Loucy (cell line): ENCODE results near the gene RBP2.

Experiments used
- H2AFZ ChIP-seq: fragments of 200-600 bp; sonication (generic); 2 replicates; pipeline ENCODE4 v1.6.0; 2016; ENCODE audit warnings: antibody characterized with exemption, mild to moderate bottlenecking, low read length, moderate library complexity
- H3F3A ChIP-seq: fragments of 200-600 bp; 2 replicates; pipeline ENCODE4 v1.6.0; 2016; ENCODE audit warnings: antibody characterized with exemption, low read depth, mild to moderate bottlenecking
- H3K27me3 ChIP-seq: fragments of 200-600 bp; sonication (generic); 2 replicates; pipeline ENCODE4 v1.6.1; 2014; ENCODE audit warnings: low read length, mild to moderate bottlenecking; ENCODE audit not compliant: insufficient read depth, poor library complexity, severe bottlenecking
- H3K36me3 ChIP-seq: fragments of 200-600 bp; sonication (generic); 2 replicates; pipeline ENCODE4 v1.6.1; 2016; ENCODE audit warnings: low read length; ENCODE audit not compliant: insufficient read depth
- H3K4me1 ChIP-seq: fragments of 200-600 bp; sonication (generic); 2 replicates; pipeline ENCODE4 v1.5.1; 2014; ENCODE audit warnings: low read length, mild to moderate bottlenecking; ENCODE audit not compliant: insufficient read depth, poor library complexity, severe bottlenecking
- H3K4me2 ChIP-seq: fragments of 200-600 bp; sonication (generic); 2 replicates; pipeline ENCODE4 v1.6.0; 2014; ENCODE audit warnings: antibody characterized with exemption, low read length, low read depth, mild to moderate bottlenecking; ENCODE audit not compliant: poor library complexity, severe bottlenecking
- H3K4me3 ChIP-seq: fragments of 200-600 bp; sonication (generic); 2 replicates; pipeline ENCODE4 v1.5.1; 2014; ENCODE audit warnings: low read length, mild to moderate bottlenecking, mixed read lengths; ENCODE audit not compliant: poor library complexity, severe bottlenecking
- H3K79me2 ChIP-seq: fragments of 200-600 bp; sonication (generic); 2 replicates; pipeline ENCODE4 v1.6.1; 2014; ENCODE audit warnings: low read length; ENCODE audit not compliant: insufficient read depth
- H3K9ac ChIP-seq: fragments of 200-600 bp; sonication (generic); 2 replicates; pipeline ENCODE4 v1.6.0; 2014; ENCODE audit warnings: mild to moderate bottlenecking, low read depth, low read length, moderate library complexity; ENCODE audit not compliant: poor library complexity, severe bottlenecking
- H3K9me2 ChIP-seq: fragments of 200-600 bp; sonication (generic); replicated peaks from 2 replicates; pipeline ENCODE4 v1.6.1; 2016; ENCODE audit warnings: low read depth, low read length, mixed read lengths
- H3K9me3 ChIP-seq: fragments of 200-600 bp; sonication (generic); 2 replicates; pipeline ENCODE4 v1.6.1; 2014; ENCODE audit warnings: mild to moderate bottlenecking, antibody characterized with exemption, low read length, low read depth; ENCODE audit not compliant: insufficient read depth
- H4K20me1 ChIP-seq: fragments of 200-600 bp; sonication (generic); 2 replicates; pipeline ENCODE4 v1.6.0; 2014; ENCODE audit warnings: antibody characterized with exemption, low read length, mild to moderate bottlenecking; ENCODE audit not compliant: insufficient read depth, poor library complexity, severe bottlenecking
- CTCF ChIP-seq: fragments of 200-600 bp; sonication (generic); conservative IDR thresholded peaks from 2 replicates; pipeline ENCODE4 v1.5.1; 2014; ENCODE audit warnings: mild to moderate bottlenecking, antibody characterized with exemption, low read length
- EZH2phosphoT487 ChIP-seq: fragments of 200-600 bp; IDR thresholded peaks from 2 replicates; pipeline ENCODE4 v1.6.1; 2018; ENCODE audit warnings: antibody characterized with exemption, mild to moderate bottlenecking, moderate library complexity, borderline replicate concordance

Gene RBP2

DNA sequence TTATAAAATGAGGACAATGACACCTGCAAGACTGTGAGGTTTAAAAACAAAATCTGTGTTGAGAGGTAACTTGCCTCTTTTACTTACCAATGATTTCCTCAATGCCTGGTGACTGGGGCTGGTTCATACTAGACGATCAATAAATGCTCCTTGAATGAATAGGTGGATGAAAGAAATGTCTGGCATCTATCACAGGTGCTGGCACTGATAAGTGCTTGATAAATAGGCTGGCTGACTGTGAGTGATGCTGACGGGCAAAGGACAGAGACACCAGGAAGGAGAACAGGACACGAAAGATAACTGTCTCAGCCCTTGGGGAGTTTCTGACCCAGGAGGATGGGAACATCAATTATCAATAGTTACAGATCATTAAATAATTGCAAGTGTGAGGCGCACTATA, 31.9 kb downstream of the RBP2 start:
- no peak for TF ChIP-seq CTCF
- TF ChIP-seq EZH2phosphoT487, result no peak
- Histone ChIP-seq H3K9me2 (no peaks in the 10 kb centered on the region), H3K9me3 (no peaks in the 10 kb centered on the region), H3K79me2 (no peaks in the 10 kb centered on the region), H3K27me3 (no peaks in the 10 kb centered on the region), H3K9ac (no peak overlapping the region), H3K4me2 (no peak overlapping the region), H3K36me3 (no peaks in the 10 kb centered on the region), H3F3A (no peaks in the 10 kb centered on the region), H2AFZ (no peak overlapping the region), H3K4me3 (no peak overlapping the region), H4K20me1 (no peaks in the 10 kb centered on the region), H3K4me1 (no peaks in the 10 kb centered on the region)

DNA sequence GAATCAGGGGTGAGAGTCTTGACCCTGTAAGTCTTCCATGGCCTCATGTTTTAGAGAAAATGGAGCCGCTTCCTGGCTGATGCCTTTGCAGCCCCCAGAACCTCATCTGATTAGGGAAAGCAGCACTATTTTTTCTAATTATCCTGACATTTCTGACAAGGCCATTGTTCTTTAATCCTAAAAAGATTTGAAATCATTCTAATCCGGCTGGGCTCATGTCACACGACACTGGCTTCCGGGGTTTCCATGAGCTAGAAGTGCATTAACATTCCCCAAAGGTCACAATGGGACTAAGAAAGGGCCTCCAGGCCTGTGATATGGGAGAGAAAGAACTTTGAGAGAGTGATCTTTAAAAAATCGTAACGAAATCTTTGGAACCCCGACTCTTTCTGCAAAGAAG, 33.1 kb downstream of the RBP2 start:
- no peak overlapping the region for H3K4me2 ChIP-seq
- H3K4me1 ChIP-seq, result no peaks in the 10 kb centered on the region
- H3K79me2 ChIP-seq, result no peaks in the 10 kb centered on the region
- no peak overlapping the region for H3K4me3 ChIP-seq
- no peaks in the 10 kb centered on the region for H4K20me1 ChIP-seq
- H3K9me3 ChIP-seq, result no peaks in the 10 kb centered on the region
- H3K36me3 ChIP-seq, result no peaks in the 10 kb centered on the region
- no peaks in the 10 kb centered on the region for H3K9me2 ChIP-seq
- H3K27me3 ChIP-seq, result no peaks in the 10 kb centered on the region
- no peak for TF ChIP-seq CTCF
- TF ChIP-seq EZH2phosphoT487, result no peak
- no peaks in the 10 kb centered on the region for H3F3A ChIP-seq
- H2AFZ ChIP-seq, result no peak overlapping the region
- H3K9ac ChIP-seq, result no peak overlapping the region

DNA sequence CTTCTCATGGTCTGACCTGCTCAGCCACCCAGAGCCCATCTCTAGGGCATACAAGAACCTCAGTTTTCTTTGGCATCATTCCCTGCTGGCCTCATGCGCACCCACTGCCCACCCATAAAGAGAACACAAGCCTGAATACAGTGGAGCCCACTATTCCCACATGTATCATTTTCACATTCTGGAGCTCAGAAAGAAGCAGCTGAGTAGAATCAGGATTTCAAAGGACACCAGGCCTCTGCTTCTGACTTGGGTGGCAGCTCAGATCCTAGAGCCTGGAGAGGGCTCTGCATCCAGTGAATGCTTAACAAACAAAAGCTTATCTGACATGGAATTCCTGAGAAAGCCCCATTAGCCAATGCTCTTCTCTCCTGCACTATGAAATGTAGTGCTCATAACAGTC, 34.7 kb downstream of the RBP2 start:
- no peaks in the 10 kb centered on the region for H3K79me2 ChIP-seq
- H3K4me1 ChIP-seq, result no peaks in the 10 kb centered on the region
- H3F3A ChIP-seq, result no peaks in the 10 kb centered on the region
- H3K4me2 ChIP-seq, result no peak overlapping the region
- no peak overlapping the region for H3K4me3 ChIP-seq
- H4K20me1 ChIP-seq, result no peaks in the 10 kb centered on the region
- no peaks in the 10 kb centered on the region for H3K36me3 ChIP-seq
- no peaks in the 10 kb centered on the region for H3K9me3 ChIP-seq
- H3K27me3 ChIP-seq, result no peaks in the 10 kb centered on the region
- H3K9ac ChIP-seq, result no peak overlapping the region
- H3K9me2 ChIP-seq, result no peaks in the 10 kb centered on the region
- no peak overlapping the region for H2AFZ ChIP-seq
- no peak for TF ChIP-seq EZH2phosphoT487
- TF ChIP-seq CTCF, result no peak
